ENCODE measurements around the gene ZSWIM6. TPM values are rescaled to one million over a fixed set of nuclear protein-coding genes. Genes with fewer than 3 reads are reported as not detected.

The ZSWIM6 gene
- polyA plus RNA-seq, 1 of the 3 experiments (the other 2 are of a cell fraction), result 7.4 TPM

DNA sequence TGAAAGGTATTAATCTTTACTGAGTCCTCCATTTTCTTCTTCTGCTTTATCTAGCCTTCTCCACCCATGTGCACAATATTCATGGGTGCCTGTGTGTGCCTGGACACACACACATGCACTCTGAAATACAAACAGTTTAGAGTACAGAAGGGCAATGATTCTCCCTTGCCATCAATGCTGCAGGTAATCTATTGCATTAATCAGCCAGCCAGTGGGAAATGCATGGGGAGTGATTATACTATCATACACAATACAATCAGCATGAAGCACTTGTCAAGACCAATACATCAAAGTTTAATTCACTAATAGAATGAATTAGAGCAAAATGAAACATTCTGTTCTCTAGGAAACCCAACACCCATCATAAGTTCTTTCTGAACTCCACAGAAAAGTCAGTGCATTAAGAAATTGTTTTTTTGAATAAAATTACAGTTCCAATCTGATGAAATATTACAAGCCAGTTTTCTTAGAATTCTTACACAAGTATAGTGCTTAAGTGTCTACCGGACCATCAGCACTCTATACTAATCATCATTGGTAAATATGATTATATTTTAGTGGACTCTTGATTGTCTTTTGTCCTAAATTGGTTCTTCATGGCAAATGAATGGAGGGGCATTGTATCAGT lies 172.2 kb downstream of the ZSWIM6 start:
- Histone ChIP-seq H4K20me1 (ENCODE audit: insufficient read depth) (no peaks in the 10 kb centered on the region; the same call in 1 of the 2 replicates), H3K9me3 (no peaks in the 10 kb centered on the region), H3K27me3 (ENCODE audit: insufficient read depth) (no peaks in the 10 kb centered on the region), H3K79me2 (ENCODE audit: insufficient read depth) (peaks cover 11% of the 10 kb centered on the region; the same call in 1 of the 2 replicates), H3K9me2 (no peaks in the 10 kb centered on the region), H3K36me3 (replicated peaks in 1 of 2; ENCODE audit: control insufficient read depth in 1 of 2, insufficient read depth in 2 of 2, low read length in 1 of 2) (peaks cover 0 to 3% of the 10 kb centered on the region in 2 experiments), H3K4me3 (ENCODE audit: low read depth in 2 of 2, low read length in 1 of 2) (no peak overlapping the region), H3K9ac (no peak overlapping the region), H3K4me2 (no peak overlapping the region), H3K4me1 (ENCODE audit: control insufficient read depth in 1 of 2, insufficient read depth in 2 of 2, low read depth in 1 of 2, low read length in 1 of 2) (peaks cover 3 to 13% of the 10 kb centered on the region in 2 experiments; a peak in 3 of 4 replicates), H2AFZ (ENCODE audit: low read depth) (no peak overlapping the region), H3F3A (replicated peaks; ENCODE audit: insufficient read depth) (no peaks in the 10 kb centered on the region), H3K27ac (ENCODE audit: low read depth in 2 of 2, low read length in 1 of 2) (peak overlapping the region in 1 of 2 experiments; percentile 88; a peak in 2 of 4 replicates)
- ChIA-PET POLR2A (no interaction called here), CTCF (interaction anchor here (0.9 to 2.0 kb wide), 2 partner anchors 8 to 155 kb away, joined by 3 to 4 read pairs; no protein-coding TSS in a partner anchor)
- DNase-seq, result peak; percentile 48
- 36% methylated on average over 1 of the region's 1 CpG for WGBS (ENCODE audit: low lambda C conversion rate)
- TF ChIP-seq, protein P1, sequence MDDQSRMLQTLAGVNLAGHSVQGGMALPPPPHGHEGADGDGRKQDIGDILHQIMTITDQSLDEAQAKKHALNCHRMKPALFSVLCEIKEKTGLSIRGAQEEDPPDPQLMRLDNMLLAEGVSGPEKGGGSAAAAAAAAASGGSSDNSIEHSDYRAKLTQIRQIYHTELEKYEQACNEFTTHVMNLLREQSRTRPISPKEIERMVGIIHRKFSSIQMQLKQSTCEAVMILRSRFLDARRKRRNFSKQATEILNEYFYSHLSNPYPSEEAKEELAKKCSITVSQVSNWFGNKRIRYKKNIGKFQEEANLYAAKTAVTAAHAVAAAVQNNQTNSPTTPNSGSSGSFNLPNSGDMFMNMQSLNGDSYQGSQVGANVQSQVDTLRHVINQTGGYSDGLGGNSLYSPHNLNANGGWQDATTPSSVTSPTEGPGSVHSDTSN (IDR thresholded peaks at IDR 0.05), result peak; percentile 42
- TF ChIP-seq, protein P2, sequence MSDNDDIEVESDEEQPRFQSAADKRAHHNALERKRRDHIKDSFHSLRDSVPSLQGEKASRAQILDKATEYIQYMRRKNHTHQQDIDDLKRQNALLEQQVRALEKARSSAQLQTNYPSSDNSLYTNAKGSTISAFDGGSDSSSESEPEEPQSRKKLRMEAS (IDR thresholded peaks at IDR 0.05; ENCODE audit: low read depth), result no peak
- TF ChIP-seq SMC3 (IDR thresholded peaks at IDR 0.05; ENCODE audit: low read depth, low read length), result 0 out of 2 replicates have a peak, but pooled peaks have one; percentile 13
- TF ChIP-seq CHD2 (IDR thresholded peaks at IDR 0.05; ENCODE audit: low read length, partially characterized antibody), result peak; percentile 66
- TF ChIP-seq GATA2 (CRISPR knock-in tag; IDR thresholded peaks at IDR 0.05), result peak; percentile 96
- TF ChIP-seq MXI1 (IDR thresholded peaks at IDR 0.05; ENCODE audit: low read depth, low read length), result peak; percentile 73
- peak; percentile 38 for TF ChIP-seq RAD21 (IDR thresholded peaks at IDR 0.05; ENCODE audit: low read length)
- TF ChIP-seq TCF12 (IDR thresholded peaks at IDR 0.05), result 0 out of 2 replicates have a peak, but pooled peaks have one; percentile 18
- TF ChIP-seq ELF1 (IDR thresholded peaks at IDR 0.05), result no peak
- TF ChIP-seq POLR2AphosphoS5 (IDR thresholded peaks at IDR 0.05; ENCODE audit: low read depth, low read length), result no peak
- no peak for TF ChIP-seq TEAD4 (IDR thresholded peaks at IDR 0.05; ENCODE audit: borderline replicate concordance, insufficient read depth)
- TF ChIP-seq EZH2phosphoT487 (IDR thresholded peaks at IDR 0.05; ENCODE audit: borderline replicate concordance, low read depth), result no peak
- no peak for TF ChIP-seq RXRA (IDR thresholded peaks at IDR 0.05; ENCODE audit: borderline replicate concordance, low read depth)
- TF ChIP-seq ZBTB33 (IDR thresholded peaks at IDR 0.05; ENCODE audit: borderline replicate concordance, low read depth), result no peak
- peak; percentile 82 for TF ChIP-seq RCOR1 (IDR thresholded peaks at IDR 0.05; ENCODE audit: low read length)
- TF ChIP-seq FOXJ3 (CRISPR knock-in tag; IDR thresholded peaks at IDR 0.05), result peak; percentile 82
- peak in 1 of 2 experiments; percentile 91; a peak in 2 of 4 replicates for TF ChIP-seq EP300 (IDR thresholded peaks at IDR 0.05; ENCODE audit: borderline replicate concordance in 1 of 2, low read depth in 1 of 2, low read length in 1 of 2)
- TF ChIP-seq NFIC (IDR thresholded peaks at IDR 0.05; ENCODE audit: borderline replicate concordance), result no peak
- TF ChIP-seq USF2 (IDR thresholded peaks at IDR 0.05; ENCODE audit: borderline replicate concordance, low read depth, low read length), result no peak

Measured in SK-N-SH (cell line).